ENCODE data around the gene GATA2.

Gene GATA2

DNA sequence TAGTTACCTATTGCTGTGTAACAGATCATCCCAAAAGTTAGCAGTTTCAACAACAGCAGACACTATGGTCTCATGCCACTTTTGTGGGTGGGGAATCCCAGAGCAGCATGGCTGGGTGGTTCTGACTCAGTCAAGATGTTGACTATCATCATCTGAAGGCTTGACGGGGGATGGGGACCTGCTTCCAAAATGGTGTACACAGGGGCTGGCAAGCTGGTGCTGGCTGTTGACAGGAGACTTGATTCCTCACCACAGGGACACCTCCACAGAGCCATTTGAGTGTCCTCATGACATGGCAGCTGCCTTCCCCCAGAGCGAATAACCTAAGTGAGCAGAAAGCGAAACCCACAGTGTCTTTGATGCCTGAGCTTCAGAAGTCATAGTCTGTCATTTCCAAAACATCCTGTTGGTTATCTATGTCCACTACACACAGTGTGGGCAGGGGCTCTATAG is 45.4 kb downstream of the GATA2 start:
- in situ Hi-C loops (cut with HindIII; ENCODE audit: low sequenced_read_pairs), result no loop called here
- TF ChIP-seq, protein P1, sequence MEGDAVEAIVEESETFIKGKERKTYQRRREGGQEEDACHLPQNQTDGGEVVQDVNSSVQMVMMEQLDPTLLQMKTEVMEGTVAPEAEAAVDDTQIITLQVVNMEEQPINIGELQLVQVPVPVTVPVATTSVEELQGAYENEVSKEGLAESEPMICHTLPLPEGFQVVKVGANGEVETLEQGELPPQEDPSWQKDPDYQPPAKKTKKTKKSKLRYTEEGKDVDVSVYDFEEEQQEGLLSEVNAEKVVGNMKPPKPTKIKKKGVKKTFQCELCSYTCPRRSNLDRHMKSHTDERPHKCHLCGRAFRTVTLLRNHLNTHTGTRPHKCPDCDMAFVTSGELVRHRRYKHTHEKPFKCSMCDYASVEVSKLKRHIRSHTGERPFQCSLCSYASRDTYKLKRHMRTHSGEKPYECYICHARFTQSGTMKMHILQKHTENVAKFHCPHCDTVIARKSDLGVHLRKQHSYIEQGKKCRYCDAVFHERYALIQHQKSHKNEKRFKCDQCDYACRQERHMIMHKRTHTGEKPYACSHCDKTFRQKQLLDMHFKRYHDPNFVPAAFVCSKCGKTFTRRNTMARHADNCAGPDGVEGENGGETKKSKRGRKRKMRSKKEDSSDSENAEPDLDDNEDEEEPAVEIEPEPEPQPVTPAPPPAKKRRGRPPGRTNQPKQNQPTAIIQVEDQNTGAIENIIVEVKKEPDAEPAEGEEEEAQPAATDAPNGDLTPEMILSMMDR (IDR thresholded peaks at IDR 0.05; ENCODE audit: low read depth, low read length, missing control alignments), result no peak
- no peak overlapping the region for H3K4me3 ChIP-seq (ENCODE audit: low read depth, low read length)
- DNase-seq (ENCODE audit: low read depth), result no peak

DNA sequence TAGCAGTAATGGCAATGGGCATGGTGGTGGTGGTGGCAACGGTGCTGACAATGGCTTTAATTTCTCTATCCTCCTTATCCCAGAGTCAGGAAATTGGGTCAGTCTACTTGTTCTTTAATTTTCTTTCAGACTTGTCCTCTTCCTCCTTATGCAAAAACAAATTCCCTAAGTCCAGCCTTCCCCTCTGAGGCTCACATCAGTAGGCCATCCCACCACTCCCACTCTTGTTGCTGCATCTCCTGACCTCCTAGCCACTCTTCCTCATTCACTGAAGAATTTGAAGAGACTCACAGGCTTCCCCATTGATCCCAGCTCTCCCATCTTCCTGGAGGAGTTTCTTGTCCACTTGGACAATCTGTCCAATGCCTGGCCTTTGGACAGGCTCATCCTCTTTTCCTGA is 46.2 kb downstream of the GATA2 start:
- TF ChIP-seq, protein P1 (IDR thresholded peaks at IDR 0.05; ENCODE audit: low read depth, low read length, missing control alignments), result no peak
- DNase-seq (ENCODE audit: low read depth), result no peak
- no peak overlapping the region for H3K4me3 ChIP-seq (ENCODE audit: low read depth, low read length)
- in situ Hi-C loops (cut with HindIII; ENCODE audit: low sequenced_read_pairs), result no loop called here

DNA sequence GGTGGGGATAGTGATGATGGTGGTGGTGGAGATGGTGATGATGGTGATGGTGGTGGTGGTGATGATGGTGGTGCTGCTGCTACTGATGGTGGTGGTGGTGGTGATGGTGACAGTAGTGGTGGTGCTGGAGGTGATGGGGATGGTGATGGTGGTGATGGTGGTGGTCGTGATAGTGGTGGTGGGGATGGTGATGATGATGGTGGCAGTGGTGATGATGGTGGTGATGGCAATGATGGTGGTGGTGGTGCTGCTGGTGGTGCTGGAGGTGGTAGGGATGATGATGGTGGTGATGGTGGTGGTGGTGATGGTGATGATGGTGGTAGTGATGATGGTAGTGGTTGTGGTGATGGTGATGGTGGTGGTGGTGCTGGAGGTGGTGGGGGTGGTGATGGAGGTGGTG is 47.6 kb downstream of the GATA2 start:
- in situ Hi-C loops (cut with HindIII; ENCODE audit: low sequenced_read_pairs), result no loop called here
- TF ChIP-seq, protein P1 (IDR thresholded peaks at IDR 0.05; ENCODE audit: low read depth, low read length, missing control alignments), result no peak
- no peak overlapping the region for H3K4me3 ChIP-seq (ENCODE audit: low read depth, low read length)
- no peak for DNase-seq (ENCODE audit: low read depth)

DNA sequence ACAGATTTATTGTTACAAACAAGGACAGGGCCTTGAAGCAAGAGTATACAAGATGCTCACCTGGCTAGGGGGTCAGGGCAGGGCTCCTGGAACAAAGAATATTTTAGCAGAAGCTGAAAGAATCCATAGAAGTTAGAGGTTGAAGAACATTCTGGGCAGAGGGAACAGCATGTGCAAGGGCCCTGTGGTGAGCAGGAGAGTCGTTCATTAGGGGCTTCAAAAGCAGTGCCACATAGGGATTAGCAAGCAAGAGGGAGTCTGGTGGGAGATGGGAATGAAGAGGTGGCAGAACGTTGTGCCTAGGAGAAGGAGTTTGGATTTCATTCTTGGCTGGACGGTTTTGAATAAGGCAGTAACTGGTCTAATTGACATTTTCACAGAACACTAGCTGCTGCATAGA is 49.2 kb downstream of the GATA2 start:
- in situ Hi-C loops (cut with HindIII; ENCODE audit: low sequenced_read_pairs), result no loop called here
- TF ChIP-seq, protein P1 (IDR thresholded peaks at IDR 0.05; ENCODE audit: low read depth, low read length, missing control alignments), result no peak
- no peak for DNase-seq (ENCODE audit: low read depth)
- no peak overlapping the region for H3K4me3 ChIP-seq (ENCODE audit: low read depth, low read length)

DNA sequence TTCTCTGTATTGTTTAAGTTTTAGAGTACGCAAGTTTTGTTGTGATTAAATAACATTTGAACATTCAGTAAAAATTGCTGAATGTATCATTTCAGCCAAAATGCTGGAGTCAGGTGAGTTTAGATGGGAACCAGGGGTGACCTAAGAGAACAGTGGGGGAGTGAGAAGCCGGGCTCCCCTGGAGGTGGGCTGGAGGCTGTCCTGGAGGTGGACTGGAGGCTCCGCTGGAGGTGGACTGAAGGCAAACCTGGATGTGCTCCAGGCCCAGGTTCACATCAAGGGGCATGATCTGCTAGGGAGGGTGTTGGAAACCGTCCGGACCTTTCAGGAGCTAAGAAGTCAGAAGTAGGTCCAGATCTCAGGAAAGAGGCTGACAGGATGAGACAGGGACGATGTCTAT is 50.1 kb downstream of the GATA2 start:
- no peak overlapping the region for H3K4me3 ChIP-seq (ENCODE audit: low read depth, low read length)
- in situ Hi-C loops (cut with HindIII; ENCODE audit: low sequenced_read_pairs), result no loop called here
- TF ChIP-seq, protein P1 (IDR thresholded peaks at IDR 0.05; ENCODE audit: low read depth, low read length, missing control alignments), result no peak
- DNase-seq (ENCODE audit: low read depth), result no peak

DNA sequence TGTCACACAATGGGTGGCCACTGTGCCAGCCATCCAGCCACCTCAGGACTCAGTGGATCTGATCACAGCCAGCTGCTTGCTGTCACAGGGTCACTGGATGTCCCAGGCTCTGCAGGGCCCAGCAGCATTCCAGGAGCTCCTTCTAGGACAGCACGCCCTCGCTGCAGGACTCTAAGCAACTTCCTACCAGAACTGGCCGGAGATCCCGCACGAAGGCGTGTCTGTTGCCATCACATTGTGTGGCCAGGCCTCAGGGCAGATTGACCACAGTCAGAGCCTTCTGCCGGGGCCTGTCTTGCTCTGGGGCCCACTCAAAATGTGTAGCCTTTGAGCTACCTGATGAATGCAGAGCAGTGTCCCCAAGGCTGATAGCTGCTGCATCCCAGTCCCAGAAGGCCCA is 50.9 kb downstream of the GATA2 start:
- H3K4me3 ChIP-seq (ENCODE audit: low read depth, low read length), result no peak overlapping the region
- TF ChIP-seq, protein P1 (IDR thresholded peaks at IDR 0.05; ENCODE audit: low read depth, low read length, missing control alignments), result no peak
- in situ Hi-C loops (cut with HindIII; ENCODE audit: low sequenced_read_pairs), result no loop called here
- DNase-seq (ENCODE audit: low read depth), result no peak

DNA sequence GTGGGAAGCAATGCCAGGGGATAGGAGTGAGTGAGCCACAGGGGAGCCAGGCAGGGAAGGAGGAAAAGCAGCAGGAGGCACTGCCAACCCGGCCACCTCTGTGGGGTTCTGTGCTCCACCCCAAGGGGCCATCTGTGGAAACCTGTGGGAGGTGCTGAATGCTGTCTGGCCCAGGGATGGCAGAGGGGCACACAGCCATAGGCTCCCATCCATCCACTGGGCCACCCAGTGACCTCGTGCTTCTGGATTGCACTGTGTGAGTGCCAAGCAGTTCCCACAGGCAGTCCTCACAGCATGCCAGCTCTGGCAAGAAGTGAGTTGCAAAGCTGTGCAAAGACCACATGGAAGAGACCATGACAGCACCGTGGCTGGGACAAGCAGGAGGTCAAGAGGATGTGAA is 53.8 kb downstream of the GATA2 start:
- DNase-seq (ENCODE audit: low read depth), result no peak
- in situ Hi-C loops (cut with HindIII; ENCODE audit: low sequenced_read_pairs), result no loop called here
- no peak overlapping the region for H3K4me3 ChIP-seq (ENCODE audit: low read depth, low read length)
- TF ChIP-seq, protein P1 (IDR thresholded peaks at IDR 0.05; ENCODE audit: low read depth, low read length, missing control alignments), result no peak
